DMS 273 treated with DMSO at 0.1 percent for 48 hours (cell line): ENCODE measurements around the gene SENP7.
A peak's percentile ranks its signal among the peaks of the same experiment; 100 is the strongest.
"Not testable (repeated sequence)": the region's sequence is repeated elsewhere in the genome, so short reads cannot be mapped to it uniquely, and the experiment has no call there.

Experiments used
- DNase-seq: peaks from one replicate; lab custom pipeline; 2025; lab: John Stamatoyannopoulos, UW

The SENP7 gene

GRCh38 chr3:101329016-101329673 is 183.9 kb downstream of the SENP7 start:
- no peak for DNase-seq

- DNase-seq: peak; percentile 86
Measured at GRCh38 chr3:101325393-101326134, 187.4 kb downstream of the SENP7 start.

GRCh38 chr3:101320475-101320874 is 192.5 kb downstream of the SENP7 start, which contains the start of gene IMPG2:
IMPG2 (minus strand) TSS chr3:101320575; CDS start chr3:101320372, 203 bp downstream.
- no peak for DNase-seq

- no peak for DNase-seq
Measured at GRCh38 chr3:101319531-101319930, 193.5 kb downstream of the SENP7 start.

GRCh38 chr3:101312545-101312944 is 200.5 kb downstream of the SENP7 start:
- DNase-seq: no peak

- DNase-seq: no peak
Measured at GRCh38 chr3:101311676-101312075, 201.3 kb downstream of the SENP7 start.

GRCh38 chr3:101310978-101311375 is 202.0 kb downstream of the SENP7 start:
- DNase-seq: no peak

GRCh38 chr3:101308147-101308772 is 204.8 kb downstream of the SENP7 start:
- DNase-seq: not testable (repeated sequence)

- no peak for DNase-seq
Measured at GRCh38 chr3:101303836-101304235, 209.2 kb downstream of the SENP7 start.

- DNase-seq: no peak
Measured at GRCh38 chr3:101303089-101303731, 209.8 kb downstream of the SENP7 start.

- DNase-seq: no peak
Measured at GRCh38 chr3:101300073-101300472, 212.9 kb downstream of the SENP7 start.

- DNase-seq: no peak
Measured at GRCh38 chr3:101292027-101292426, 221.0 kb downstream of the SENP7 start.

- DNase-seq: no peak
Measured at GRCh38 chr3:101288294-101288693, 224.7 kb downstream of the SENP7 start.

- DNase-seq: no peak
Measured at GRCh38 chr3:101284757-101285156, 228.3 kb downstream of the SENP7 start.

GRCh38 chr3:101281521-101282030 is 231.4 kb downstream of the SENP7 start:
- no peak for DNase-seq

GRCh38 chr3:101279765-101280385 is 233.1 kb downstream of the SENP7 start:
- no peak for DNase-seq

GRCh38 chr3:101279162-101279561 is 233.8 kb downstream of the SENP7 start:
- DNase-seq: no peak

GRCh38 chr3:101278727-101279126 is 234.3 kb downstream of the SENP7 start:
- DNase-seq: peak; percentile 23
